Endodermal cell (in vitro differentiated cells): ENCODE data around the gene MOBP. TPM values are rescaled to one million over a fixed set of nuclear protein-coding genes. Genes with fewer than 3 reads are reported as not detected.

Source experiments
- DNase-seq: peaks from one replicate; pipeline ENCODE4 v3.0.0-alpha.2; 2017
- H3K27ac ChIP-seq: 2 replicates; pipeline ENCODE4 v1.5.1; 2013; ENCODE audit warnings: mild to moderate bottlenecking, low read depth, low read length, moderate library complexity
- H3K27me3 ChIP-seq: 2 replicates; pipeline ENCODE4 v1.6.1; 2013; ENCODE audit warnings: mild to moderate bottlenecking, low read length, moderate library complexity; ENCODE audit not compliant: insufficient read depth, control insufficient read depth, poor library complexity, severe bottlenecking
- H3K36me3 ChIP-seq: 2 replicates; pipeline ENCODE4 v1.7.0; 2013; ENCODE audit warnings: mild to moderate bottlenecking, low read length, moderate library complexity; ENCODE audit not compliant: control insufficient read depth, insufficient read depth
- H3K4me1 ChIP-seq: one replicate; pipeline ENCODE4 v1.7.0; 2013; ENCODE audit warnings: low read length; ENCODE audit not compliant: control insufficient read depth, insufficient read depth
- H3K4me3 ChIP-seq: 2 replicates; pipeline ENCODE4 v1.5.1; 2013; ENCODE audit warnings: mild to moderate bottlenecking, low read length, moderate library complexity
- H3K9ac ChIP-seq: 2 replicates; pipeline ENCODE4 v1.6.1; 2013; ENCODE audit warnings: mild to moderate bottlenecking, low read length, moderate library complexity; ENCODE audit not compliant: poor library complexity, severe bottlenecking; ENCODE audit errors: extremely low read depth
- H3K9me3 ChIP-seq: 2 replicates; pipeline ENCODE4 v1.6.1; 2013; ENCODE audit warnings: mild to moderate bottlenecking, low read length, moderate library complexity; ENCODE audit not compliant: control insufficient read depth
- H3K27ac Mint-ChIP-seq: 2 replicates; pipeline ENCODE4 v1.8.0; 2020; ENCODE audit warnings: mixed read lengths
- H3K27me3 Mint-ChIP-seq: 2 replicates; pipeline ENCODE4 v1.8.0; 2021; ENCODE audit warnings: mild to moderate bottlenecking, mixed read lengths; ENCODE audit not compliant: insufficient read depth
- H3K36me3 Mint-ChIP-seq: 2 replicates; pipeline ENCODE4 v1.8.0; 2020; ENCODE audit warnings: low read depth, mixed read lengths
- H3K4me1 Mint-ChIP-seq: 2 replicates; pipeline ENCODE4 v1.8.0; 2020; ENCODE audit warnings: mixed read lengths
- H3K4me3 Mint-ChIP-seq: 2 replicates; pipeline ENCODE4 v1.8.0; 2020; ENCODE audit warnings: mild to moderate bottlenecking, moderate library complexity, mixed read lengths
- H3K9me3 Mint-ChIP-seq: 2 replicates; pipeline ENCODE4 v1.8.0; 2020; ENCODE audit warnings: mild to moderate bottlenecking, mixed read lengths
- WGBS, 2 experiments: methylation state at CpG; one replicate each; pipeline versions ENCODE4 v1.1.5 to v1.1.7; 2013; ENCODE audit warnings: missing lambda C conversion rate in 2 of 2, mixed read lengths in 1 of 2; ENCODE audit not compliant: insufficient coverage in 1 of 2, insufficient read length in 1 of 2; 5-methylcytosine and 5-hydroxymethylcytosine counted together
- total RNA-seq, 2 donors: library from RNA; stranded (reverse); fragmentation: NEBNext Ultra II Directional in 1 of 2; extraction: Animal tissue kit (Norgen Biotek cat#: 25700) in 1 of 2; gene quantifications; 2 replicates in 1 of 2; 3 replicates in 1 of 2; pipeline ENCODE4 v1.2.1, GENCODE V29; 2021
- TF ChIP-seq, protein P1 (sequence below): fragments of 200-600 bp; sonication (generic); conservative IDR thresholded peaks from 2 replicates; pipeline ENCODE4 v1.5.0; 2021; ENCODE audit warnings: antibody characterized with exemption, mild to moderate bottlenecking

Gene MOBP
- total RNA-seq, 2 donors from 2014 or later = 2.1 to 7.0 TPM

- no peaks in the 10 kb centered on the region for H3K36me3 ChIP-seq
- Mint-ChIP-seq H3K9me3 (no peaks in the 10 kb centered on the region), H3K4me1 (peaks cover 3% of the 10 kb centered on the region), H3K36me3 (no peaks in the 10 kb centered on the region), H3K27me3 (no peaks in the 10 kb centered on the region), H3K27ac (no peak overlapping the region), H3K4me3 (no peak overlapping the region)
- H3K4me1 ChIP-seq = no peaks in the 10 kb centered on the region
- TF ChIP-seq, protein P1, sequence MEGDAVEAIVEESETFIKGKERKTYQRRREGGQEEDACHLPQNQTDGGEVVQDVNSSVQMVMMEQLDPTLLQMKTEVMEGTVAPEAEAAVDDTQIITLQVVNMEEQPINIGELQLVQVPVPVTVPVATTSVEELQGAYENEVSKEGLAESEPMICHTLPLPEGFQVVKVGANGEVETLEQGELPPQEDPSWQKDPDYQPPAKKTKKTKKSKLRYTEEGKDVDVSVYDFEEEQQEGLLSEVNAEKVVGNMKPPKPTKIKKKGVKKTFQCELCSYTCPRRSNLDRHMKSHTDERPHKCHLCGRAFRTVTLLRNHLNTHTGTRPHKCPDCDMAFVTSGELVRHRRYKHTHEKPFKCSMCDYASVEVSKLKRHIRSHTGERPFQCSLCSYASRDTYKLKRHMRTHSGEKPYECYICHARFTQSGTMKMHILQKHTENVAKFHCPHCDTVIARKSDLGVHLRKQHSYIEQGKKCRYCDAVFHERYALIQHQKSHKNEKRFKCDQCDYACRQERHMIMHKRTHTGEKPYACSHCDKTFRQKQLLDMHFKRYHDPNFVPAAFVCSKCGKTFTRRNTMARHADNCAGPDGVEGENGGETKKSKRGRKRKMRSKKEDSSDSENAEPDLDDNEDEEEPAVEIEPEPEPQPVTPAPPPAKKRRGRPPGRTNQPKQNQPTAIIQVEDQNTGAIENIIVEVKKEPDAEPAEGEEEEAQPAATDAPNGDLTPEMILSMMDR = no peak
- H3K27me3 ChIP-seq = no peaks in the 10 kb centered on the region
- no peak overlapping the region for H3K9ac ChIP-seq
- DNase-seq = no peak
- 90 to 96% methylated on average over 6 to 7 of the region's 7 CpGs for WGBS, 2 experiments
- no peaks in the 10 kb centered on the region for H3K9me3 ChIP-seq
- H3K4me3 ChIP-seq = no peak overlapping the region
- H3K27ac ChIP-seq = no peak overlapping the region
Measured at GRCh38 chr3:39479701-39480414, 12.4 kb downstream of the MOBP start.

GRCh38 chr3:39485547-39485946 is 18.1 kb downstream of the MOBP start:
- no peaks in the 10 kb centered on the region for H3K9me3 ChIP-seq
- WGBS, 2 experiments = 88 to 92% methylated on average over 6 to 8 of the region's 8 CpGs
- no peak overlapping the region for H3K9ac ChIP-seq
- no peak for DNase-seq
- Mint-ChIP-seq H3K27ac (no peak overlapping the region), H3K36me3 (no peaks in the 10 kb centered on the region), H3K27me3 (no peaks in the 10 kb centered on the region), H3K9me3 (peaks cover 3% of the 10 kb centered on the region), H3K4me3 (no peak overlapping the region), H3K4me1 (peaks cover 11% of the 10 kb centered on the region)
- no peaks in the 10 kb centered on the region for H3K36me3 ChIP-seq
- no peaks in the 10 kb centered on the region for H3K27me3 ChIP-seq
- TF ChIP-seq, protein P1 = no peak
- no peaks in the 10 kb centered on the region for H3K4me1 ChIP-seq
- H3K4me3 ChIP-seq = no peak overlapping the region
- no peak overlapping the region for H3K27ac ChIP-seq

DNA sequence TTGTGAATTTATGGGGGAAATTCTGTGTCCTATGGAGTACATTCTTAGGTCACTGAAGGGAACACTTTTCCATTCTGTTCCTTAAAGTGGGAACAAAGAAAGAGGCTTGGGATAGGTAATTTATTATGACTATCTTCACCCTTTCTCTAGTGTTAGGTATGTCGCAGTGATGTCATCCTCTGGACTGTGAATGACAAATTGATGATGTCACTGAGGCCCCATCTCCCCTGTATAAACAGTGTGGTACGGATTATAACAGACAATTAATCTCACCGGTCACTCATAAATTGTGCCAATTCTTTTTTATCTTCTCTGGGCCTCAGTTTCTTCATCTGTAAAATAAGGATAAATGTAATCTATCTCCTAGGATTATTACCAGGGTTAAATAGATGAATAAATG is 23.5 kb downstream of the MOBP start:
- H3K4me3 ChIP-seq = no peak overlapping the region

More for the DNA sequence above, 23.5 kb downstream of the MOBP start:
- Mint-ChIP-seq H3K27me3 (no peaks in the 10 kb centered on the region), H3K9me3 (peaks cover 3% of the 10 kb centered on the region), H3K4me1 (no peaks in the 10 kb centered on the region), H3K4me3 (no peak overlapping the region), H3K36me3 (no peaks in the 10 kb centered on the region), H3K27ac (no peak overlapping the region)
- TF ChIP-seq, protein P1 = no peak
- Histone ChIP-seq H3K9me3 (no peaks in the 10 kb centered on the region), H3K27me3 (no peaks in the 10 kb centered on the region), H3K9ac (no peak overlapping the region), H3K4me1 (no peaks in the 10 kb centered on the region), H3K27ac (no peak overlapping the region), H3K36me3 (no peaks in the 10 kb centered on the region)
- no peak for DNase-seq
- 82% methylated on average over 3 of the region's 3 CpGs; no CpG with 5 or more reads in 1 of the 2 experiments for WGBS, 2 experiments
